Measurements from ENCODE around the gene CLDN11.

CLDN11 gene

DNA sequence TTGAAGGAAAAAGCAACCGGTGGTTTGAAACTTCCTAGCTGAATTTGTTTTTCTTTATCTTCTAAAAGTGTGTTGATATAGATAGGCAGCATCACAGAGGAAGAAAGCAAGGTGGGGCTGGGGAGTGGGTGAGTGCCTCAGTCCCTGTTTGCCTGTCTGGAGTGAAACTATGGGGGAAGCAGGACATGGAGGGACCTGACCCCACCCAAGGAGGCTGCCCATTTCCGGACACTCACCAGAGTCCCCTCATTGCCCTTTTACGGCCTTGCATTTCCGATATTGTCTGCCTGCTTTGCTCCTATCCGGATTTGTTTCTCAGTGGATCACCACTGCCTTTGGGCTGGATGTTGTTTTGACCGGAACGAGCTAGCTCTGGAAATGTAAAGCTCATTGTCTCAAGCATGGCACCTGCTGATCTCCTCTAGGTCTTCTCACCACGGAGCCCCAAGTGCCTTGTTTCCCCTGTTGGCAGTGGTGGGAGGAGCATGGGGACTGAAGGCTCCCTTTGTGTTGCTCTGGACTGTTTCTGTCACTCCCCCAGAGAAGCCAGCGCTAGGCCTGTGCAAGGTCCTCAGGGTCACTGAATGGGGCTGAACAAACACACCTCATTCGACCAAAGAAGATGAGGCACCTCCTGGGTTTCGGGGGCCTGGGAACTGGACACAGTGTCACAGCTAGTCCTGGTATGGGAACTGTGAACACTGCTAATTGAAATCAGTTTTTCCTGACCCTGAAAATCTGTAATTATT is 7.0 kb downstream of the CLDN11 start:
- no peaks in the 10 kb centered on the region for H3K27me3 ChIP-seq (ENCODE audit: control insufficient read depth, insufficient read depth, low read length)
- no peak overlapping the region for H2AFZ ChIP-seq
- H3K79me2 ChIP-seq = no peaks in the 10 kb centered on the region
- no peak overlapping the region for H3K4me2 ChIP-seq (ENCODE audit: low read length)
- TF ChIP-seq, protein P1, sequence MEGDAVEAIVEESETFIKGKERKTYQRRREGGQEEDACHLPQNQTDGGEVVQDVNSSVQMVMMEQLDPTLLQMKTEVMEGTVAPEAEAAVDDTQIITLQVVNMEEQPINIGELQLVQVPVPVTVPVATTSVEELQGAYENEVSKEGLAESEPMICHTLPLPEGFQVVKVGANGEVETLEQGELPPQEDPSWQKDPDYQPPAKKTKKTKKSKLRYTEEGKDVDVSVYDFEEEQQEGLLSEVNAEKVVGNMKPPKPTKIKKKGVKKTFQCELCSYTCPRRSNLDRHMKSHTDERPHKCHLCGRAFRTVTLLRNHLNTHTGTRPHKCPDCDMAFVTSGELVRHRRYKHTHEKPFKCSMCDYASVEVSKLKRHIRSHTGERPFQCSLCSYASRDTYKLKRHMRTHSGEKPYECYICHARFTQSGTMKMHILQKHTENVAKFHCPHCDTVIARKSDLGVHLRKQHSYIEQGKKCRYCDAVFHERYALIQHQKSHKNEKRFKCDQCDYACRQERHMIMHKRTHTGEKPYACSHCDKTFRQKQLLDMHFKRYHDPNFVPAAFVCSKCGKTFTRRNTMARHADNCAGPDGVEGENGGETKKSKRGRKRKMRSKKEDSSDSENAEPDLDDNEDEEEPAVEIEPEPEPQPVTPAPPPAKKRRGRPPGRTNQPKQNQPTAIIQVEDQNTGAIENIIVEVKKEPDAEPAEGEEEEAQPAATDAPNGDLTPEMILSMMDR (IDR thresholded peaks at IDR 0.05) = no peak
- no peaks in the 10 kb centered on the region for H3K9me3 ChIP-seq (ENCODE audit: control insufficient read depth, low read length)
- H3K27ac ChIP-seq = no peak overlapping the region
- no peaks in the 10 kb centered on the region for H3K36me3 ChIP-seq (ENCODE audit: control insufficient read depth, insufficient read depth, low read length)
- no peak overlapping the region for H3K9ac ChIP-seq
- H3K4me1 ChIP-seq = no peaks in the 10 kb centered on the region
- no peak overlapping the region for H3K4me3 ChIP-seq (ENCODE audit: low read depth, low read length)

DNA sequence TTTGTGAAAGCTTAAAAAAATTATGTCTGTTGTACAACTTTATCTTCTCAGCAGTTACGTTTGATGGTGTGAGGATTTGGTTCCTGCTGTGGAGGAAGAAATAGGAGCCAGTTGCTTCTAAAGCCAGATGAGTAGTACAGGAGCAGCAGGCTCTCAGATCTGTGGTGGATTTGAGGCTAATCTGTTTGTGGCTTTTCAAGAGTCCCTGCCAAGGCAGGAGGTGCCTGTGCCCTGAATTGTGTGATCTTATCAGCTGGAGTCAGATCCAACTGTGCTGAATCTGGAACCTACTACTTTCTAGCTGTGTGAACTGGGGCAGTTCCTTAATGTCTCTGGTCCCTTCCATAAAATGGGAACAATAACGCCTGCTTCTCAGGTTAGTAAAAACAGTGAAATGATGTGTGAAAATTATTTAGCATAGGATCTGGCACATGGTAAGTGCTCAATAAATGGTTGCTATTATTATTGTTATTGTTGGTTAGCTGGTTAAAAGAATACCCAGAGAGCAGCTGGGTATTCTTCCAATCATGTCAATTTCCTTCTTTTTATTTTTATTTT is 7.7 kb downstream of the CLDN11 start:
- H3K27ac ChIP-seq = no peak overlapping the region
- no peak overlapping the region for H3K9ac ChIP-seq
- no peaks in the 10 kb centered on the region for H3K36me3 ChIP-seq (ENCODE audit: control insufficient read depth, insufficient read depth, low read length)
- H3K4me1 ChIP-seq = no peaks in the 10 kb centered on the region
- H3K9me3 ChIP-seq (ENCODE audit: control insufficient read depth, low read length) = no peaks in the 10 kb centered on the region
- TF ChIP-seq, protein P1 (IDR thresholded peaks at IDR 0.05) = no peak
- no peak overlapping the region for H3K4me3 ChIP-seq (ENCODE audit: low read depth, low read length)
- no peak overlapping the region for H3K4me2 ChIP-seq (ENCODE audit: low read length)
- H3K27me3 ChIP-seq (ENCODE audit: control insufficient read depth, insufficient read depth, low read length) = no peaks in the 10 kb centered on the region
- H2AFZ ChIP-seq = no peak overlapping the region
- H3K79me2 ChIP-seq = no peaks in the 10 kb centered on the region

DNA sequence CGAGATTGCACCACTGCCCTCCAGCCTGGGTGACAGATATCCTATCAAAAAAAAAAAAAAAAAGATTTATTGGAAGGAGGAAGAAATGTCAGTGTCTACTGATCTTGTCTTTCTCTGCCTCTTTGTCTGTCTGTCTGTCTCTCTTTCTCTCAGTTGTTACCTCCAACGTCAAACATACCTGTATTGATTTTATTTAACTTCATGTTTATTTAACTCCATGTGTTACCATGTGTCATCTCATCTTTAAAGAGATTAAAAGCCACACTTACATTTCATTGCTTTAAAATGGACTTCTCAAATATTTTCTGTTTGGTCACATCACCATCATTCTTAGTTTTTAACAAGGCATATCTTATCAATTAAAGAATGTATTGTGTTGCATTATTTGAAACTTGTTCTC is 9.4 kb downstream of the CLDN11 start:
- Histone ChIP-seq H3K9me3 (ENCODE audit: control insufficient read depth, low read length) (no peaks in the 10 kb centered on the region), H3K4me1 (no peaks in the 10 kb centered on the region), H3K36me3 (ENCODE audit: control insufficient read depth, insufficient read depth, low read length) (no peaks in the 10 kb centered on the region), H3K27ac (no peak overlapping the region), H3K79me2 (no peaks in the 10 kb centered on the region), H3K9ac (no peak overlapping the region), H3K27me3 (ENCODE audit: control insufficient read depth, insufficient read depth, low read length) (no peaks in the 10 kb centered on the region), H2AFZ (no peak overlapping the region), H3K4me3 (ENCODE audit: low read depth, low read length) (no peak overlapping the region), H3K4me2 (ENCODE audit: low read length) (no peak overlapping the region)
- TF ChIP-seq, protein P1 (IDR thresholded peaks at IDR 0.05) = no peak

GRCh38 chr3:170429050-170429449 is 10.4 kb downstream of the CLDN11 start:
- H3K36me3 ChIP-seq (ENCODE audit: control insufficient read depth, insufficient read depth, low read length) = no peaks in the 10 kb centered on the region
- H3K27me3 ChIP-seq (ENCODE audit: control insufficient read depth, insufficient read depth, low read length) = no peaks in the 10 kb centered on the region
- no peak overlapping the region for H3K27ac ChIP-seq
- no peak overlapping the region for H3K9ac ChIP-seq
- H2AFZ ChIP-seq = no peak overlapping the region
- H3K4me3 ChIP-seq (ENCODE audit: low read depth, low read length) = no peak overlapping the region
- no peaks in the 10 kb centered on the region for H3K79me2 ChIP-seq
- H3K4me1 ChIP-seq = no peaks in the 10 kb centered on the region
- H3K4me2 ChIP-seq (ENCODE audit: low read length) = no peak overlapping the region
- TF ChIP-seq, protein P1 (IDR thresholded peaks at IDR 0.05) = no peak
- no peaks in the 10 kb centered on the region for H3K9me3 ChIP-seq (ENCODE audit: control insufficient read depth, low read length)

GRCh38 chr3:170431054-170431453 is 12.4 kb downstream of the CLDN11 start:
- no peaks in the 10 kb centered on the region for H3K9me3 ChIP-seq (ENCODE audit: control insufficient read depth, low read length)
- no peaks in the 10 kb centered on the region for H3K36me3 ChIP-seq (ENCODE audit: control insufficient read depth, insufficient read depth, low read length)
- H3K79me2 ChIP-seq = no peaks in the 10 kb centered on the region
- no peak overlapping the region for H3K27ac ChIP-seq
- no peak overlapping the region for H2AFZ ChIP-seq
- TF ChIP-seq, protein P1 (IDR thresholded peaks at IDR 0.05) = no peak
- H3K4me3 ChIP-seq (ENCODE audit: low read depth, low read length) = no peak overlapping the region
- no peaks in the 10 kb centered on the region for H3K27me3 ChIP-seq (ENCODE audit: control insufficient read depth, insufficient read depth, low read length)
- H3K4me1 ChIP-seq = no peaks in the 10 kb centered on the region
- H3K9ac ChIP-seq = no peak overlapping the region
- no peak overlapping the region for H3K4me2 ChIP-seq (ENCODE audit: low read length)

Measured in parathyroid adenoma (tissue), 2 donors.